ENCODE data around the gene ABCC2.

GRCh38 chr10:99799613-99800012 is 17.2 kb downstream of the ABCC2 start:
- TF ChIP-seq CTCF (IDR thresholded peaks at IDR 0.05; ENCODE audit: low read depth, low read length) (no peak), EZH2phosphoT487 (IDR thresholded peaks at IDR 0.05; ENCODE audit: low read depth) (no peak)

Data from OCI-LY3 (cell line).